Activated naive CD8-positive, alpha-beta T cell treated with anti-CD3 and anti-CD28 coated beads, Interleukin-2, amount 50 U/mL, for 24 hours (primary cell): ENCODE data around the gene FGF19.

Experiments used
- ATAC-seq: fragments of 150-1000 bp; cut with Tn5 transposase; one replicate; pipeline ENCODE4 v1.10.0; 2021
- DNase-seq: peaks from one replicate; pipeline ENCODE4 v3.0.0; 2021
- H3K27ac Mint-ChIP-seq: one replicate; pipeline ENCODE4 v1.8.0; 2021; ENCODE audit warnings: mild to moderate bottlenecking, mixed read lengths
- H3K27me3 Mint-ChIP-seq: one replicate; pipeline ENCODE4 v1.8.0; 2021; ENCODE audit warnings: mixed read lengths
- H3K36me3 Mint-ChIP-seq: one replicate; pipeline ENCODE4 v1.8.0; 2021; ENCODE audit warnings: low read depth, mixed read lengths
- H3K4me1 Mint-ChIP-seq: one replicate; pipeline ENCODE4 v1.8.0; 2021; ENCODE audit warnings: mixed read lengths
- H3K4me3 Mint-ChIP-seq: one replicate; pipeline ENCODE4 v1.8.0; 2021; ENCODE audit warnings: mild to moderate bottlenecking, moderate library complexity, mixed read lengths
- H3K9me3 Mint-ChIP-seq: one replicate; pipeline ENCODE4 v1.8.0; 2021; ENCODE audit warnings: mixed read lengths

Gene FGF19

DNA sequence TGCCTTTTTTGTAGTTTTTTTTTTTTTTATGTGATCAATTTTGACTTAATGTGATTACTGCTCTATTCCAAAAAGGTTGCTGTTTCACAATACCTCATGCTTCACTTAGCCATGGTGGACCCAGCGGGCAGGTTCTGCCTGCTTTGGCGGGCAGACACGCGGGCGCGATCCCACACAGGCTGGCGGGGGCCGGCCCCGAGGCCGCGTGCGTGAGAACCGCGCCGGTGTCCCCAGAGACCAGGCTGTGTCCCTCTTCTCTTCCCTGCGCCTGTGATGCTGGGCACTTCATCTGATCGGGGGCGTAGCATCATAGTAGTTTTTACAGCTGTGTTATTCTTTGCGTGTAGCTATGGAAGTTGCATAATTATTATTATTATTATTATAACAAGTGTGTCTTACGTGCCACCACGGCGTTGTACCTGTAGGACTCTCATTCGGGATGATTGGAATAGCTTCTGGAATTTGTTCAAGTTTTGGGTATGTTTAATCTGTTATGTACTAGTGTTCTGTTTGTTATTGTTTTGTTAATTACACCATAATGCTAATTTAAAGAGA lies 50.3 kb downstream of the FGF19 start:
- H3K27ac Mint-ChIP-seq: no peak overlapping the region
- ATAC-seq (no peak), DNase-seq (no peak)
- H3K9me3 Mint-ChIP-seq: no peaks in the 10 kb centered on the region
- no peaks in the 10 kb centered on the region for H3K27me3 Mint-ChIP-seq
- no peaks in the 10 kb centered on the region for H3K36me3 Mint-ChIP-seq
- H3K4me1 Mint-ChIP-seq: no peaks in the 10 kb centered on the region
- H3K4me3 Mint-ChIP-seq: no peak overlapping the region

GRCh38 chr11:69652999-69653398 lies 50.8 kb downstream of the FGF19 start:
- H3K36me3 Mint-ChIP-seq: no peaks in the 10 kb centered on the region
- H3K4me3 Mint-ChIP-seq: no peak overlapping the region
- H3K27me3 Mint-ChIP-seq: no peaks in the 10 kb centered on the region

DNA sequence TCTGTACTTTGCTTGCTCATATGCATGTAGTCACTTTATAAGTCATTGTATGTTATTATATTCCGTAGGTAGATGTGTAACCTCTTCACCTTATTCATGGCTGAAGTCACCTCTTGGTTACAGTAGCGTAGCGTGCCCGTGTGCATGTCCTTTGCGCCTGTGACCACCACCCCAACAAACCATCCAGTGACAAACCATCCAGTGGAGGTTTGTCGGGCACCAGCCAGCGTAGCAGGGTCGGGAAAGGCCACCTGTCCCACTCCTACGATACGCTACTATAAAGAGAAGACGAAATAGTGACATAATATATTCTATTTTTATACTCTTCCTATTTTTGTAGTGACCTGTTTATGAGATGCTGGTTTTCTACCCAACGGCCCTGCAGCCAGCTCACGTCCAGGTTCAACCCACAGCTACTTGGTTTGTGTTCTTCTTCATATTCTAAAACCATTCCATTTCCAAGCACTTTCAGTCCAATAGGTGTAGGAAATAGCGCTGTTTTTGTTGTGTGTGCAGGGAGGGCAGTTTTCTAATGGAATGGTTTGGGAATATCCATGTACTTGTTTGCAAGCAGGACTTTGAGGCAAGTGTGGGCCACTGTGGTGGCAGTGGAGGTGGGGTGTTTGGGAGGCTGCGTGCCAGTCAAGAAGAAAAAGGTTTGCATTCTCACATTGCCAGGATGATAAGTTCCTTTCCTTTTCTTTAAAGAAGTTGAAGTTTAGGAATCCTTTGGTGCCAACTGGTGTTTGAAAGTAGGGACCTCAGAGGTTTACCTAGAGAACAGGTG lies 51.8 kb downstream of the FGF19 start:
- Mint-ChIP-seq H3K27me3 (no peaks in the 10 kb centered on the region), H3K36me3 (no peaks in the 10 kb centered on the region), H3K4me3 (no peak overlapping the region), H3K27ac (no peak overlapping the region), H3K9me3 (no peaks in the 10 kb centered on the region), H3K4me1 (no peaks in the 10 kb centered on the region)
- DNase-seq (no peak), ATAC-seq (no peak)

More at GRCh38 chr11:69652999-69653398, 50.8 kb downstream of the FGF19 start:
- H3K9me3 Mint-ChIP-seq: no peaks in the 10 kb centered on the region
- no peaks in the 10 kb centered on the region for H3K4me1 Mint-ChIP-seq
- DNase-seq (no peak), ATAC-seq (no peak)
- no peak overlapping the region for H3K27ac Mint-ChIP-seq

DNA sequence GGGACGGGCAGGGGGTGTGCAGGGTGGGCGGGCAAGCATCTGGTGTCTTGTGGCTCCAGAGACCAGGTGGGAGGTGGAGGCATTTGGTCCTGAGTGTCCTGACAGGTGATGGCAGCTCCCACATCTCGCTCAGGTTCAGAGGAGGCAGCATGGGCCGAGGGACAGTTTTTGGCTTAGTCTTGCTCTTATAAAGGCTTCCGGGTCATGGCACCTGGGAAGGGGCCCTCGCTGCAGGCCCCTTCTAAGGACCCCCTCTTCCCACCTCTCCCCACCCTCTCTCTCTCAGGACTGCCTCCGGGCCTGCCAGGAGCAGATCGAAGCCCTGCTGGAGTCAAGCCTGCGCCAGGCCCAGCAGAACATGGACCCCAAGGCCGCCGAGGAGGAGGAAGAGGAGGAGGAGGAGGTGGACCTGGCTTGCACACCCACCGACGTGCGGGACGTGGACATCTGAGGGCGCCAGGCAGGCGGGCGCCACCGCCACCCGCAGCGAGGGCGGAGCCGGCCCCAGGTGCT lies 52.9 kb downstream of the FGF19 start:
- Mint-ChIP-seq H3K36me3 (no peaks in the 10 kb centered on the region), H3K4me3 (no peak overlapping the region), H3K27ac (no peak overlapping the region), H3K27me3 (no peaks in the 10 kb centered on the region), H3K9me3 (no peaks in the 10 kb centered on the region), H3K4me1 (no peaks in the 10 kb centered on the region)
- ATAC-seq (no peak), DNase-seq (no peak)

GRCh38 chr11:69650081-69650831 lies 53.6 kb downstream of the FGF19 start:
- no peak for DNase-seq
- Mint-ChIP-seq H3K27me3 (no peaks in the 10 kb centered on the region), H3K4me1 (no peaks in the 10 kb centered on the region), H3K4me3 (no peak overlapping the region), H3K9me3 (no peaks in the 10 kb centered on the region), H3K27ac (no peak overlapping the region), H3K36me3 (no peaks in the 10 kb centered on the region)
- ATAC-seq: no peak

DNA sequence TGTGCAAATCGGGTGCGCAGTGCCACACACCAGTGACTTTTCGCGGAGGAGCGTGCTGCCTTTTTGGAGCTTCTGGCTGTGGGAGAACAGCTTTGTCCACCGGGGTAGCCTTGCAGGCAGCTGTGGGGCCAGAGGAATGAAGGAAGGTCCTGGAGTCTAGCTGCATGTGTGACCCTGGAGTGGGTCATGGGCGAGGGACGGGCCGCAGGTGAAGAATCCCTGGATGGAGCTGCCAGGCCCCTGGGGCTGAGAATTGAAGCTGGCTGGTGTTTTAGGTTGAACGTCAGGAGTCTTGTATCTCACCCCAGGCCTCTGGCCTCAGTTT lies 54.3 kb downstream of the FGF19 start:
- no peak overlapping the region for H3K27ac Mint-ChIP-seq
- H3K4me3 Mint-ChIP-seq: no peak overlapping the region
- DNase-seq (no peak), ATAC-seq (no peak)
- H3K36me3 Mint-ChIP-seq: no peaks in the 10 kb centered on the region
- H3K4me1 Mint-ChIP-seq: no peaks in the 10 kb centered on the region
- H3K9me3 Mint-ChIP-seq: no peaks in the 10 kb centered on the region
- no peaks in the 10 kb centered on the region for H3K27me3 Mint-ChIP-seq

DNA sequence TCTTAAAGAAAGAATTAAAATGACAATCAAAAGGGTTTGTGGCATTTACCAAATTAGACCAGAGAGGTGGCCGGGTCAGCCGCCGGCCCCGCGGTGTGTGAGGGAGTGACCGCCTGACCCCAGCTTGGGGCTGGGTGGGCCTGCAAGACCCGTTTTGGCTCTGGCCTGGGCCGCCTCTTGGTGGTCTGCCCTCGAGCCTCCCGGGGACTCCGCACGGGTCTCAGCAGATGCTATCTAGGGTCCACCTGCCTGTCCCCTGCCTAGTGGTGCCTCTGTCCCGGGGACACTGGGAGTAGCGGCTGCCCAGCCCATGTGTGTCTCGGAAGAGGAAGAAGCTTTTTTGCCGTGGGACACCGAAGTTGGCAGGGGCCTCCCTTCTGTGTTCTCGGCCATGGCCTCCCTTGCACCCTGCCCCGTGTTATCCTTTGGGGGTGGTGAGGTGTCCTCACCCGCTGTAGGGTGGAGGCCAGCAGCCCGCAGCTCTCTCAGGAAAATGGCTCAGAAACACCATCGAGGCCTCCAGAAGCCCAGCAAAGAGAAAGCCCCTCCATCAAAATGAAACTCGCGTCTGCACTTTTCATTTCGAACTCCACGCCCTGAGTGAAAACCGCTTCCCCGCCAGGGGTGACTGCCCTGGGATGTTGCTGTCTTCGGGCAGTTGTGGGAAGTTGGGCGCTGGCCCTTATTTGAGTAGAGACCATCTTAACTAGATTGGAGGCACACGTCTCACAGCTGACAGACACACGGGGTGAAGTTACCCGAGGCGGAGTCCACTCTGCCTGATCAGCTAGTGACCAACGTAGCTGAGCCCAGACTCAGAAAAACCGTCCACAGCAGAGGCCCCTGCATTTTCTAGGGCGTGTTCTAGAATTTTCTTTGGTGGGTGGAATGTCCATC lies 54.9 kb downstream of the FGF19 start:
- no peaks in the 10 kb centered on the region for H3K9me3 Mint-ChIP-seq
- H3K4me3 Mint-ChIP-seq: no peak overlapping the region
- H3K27me3 Mint-ChIP-seq: peaks cover 2% of the 10 kb centered on the region
- H3K36me3 Mint-ChIP-seq: no peaks in the 10 kb centered on the region
- no peak for DNase-seq
- no peaks in the 10 kb centered on the region for H3K4me1 Mint-ChIP-seq
- no peak overlapping the region for H3K27ac Mint-ChIP-seq
- ATAC-seq: peak; percentile 5
